GM21528 (cell line): Measurements from ENCODE around the gene ZNF672.

Experiments used
- ATAC-seq: cut with Tn5 transposase; IDR thresholded peaks from one replicate; pipeline ENCODE4 v1.9.1; 2021; ENCODE audit warnings: mild to moderate bottlenecking, moderate library complexity; ENCODE audit not compliant: unreplicated experiment, low FRiP score

The ZNF672 gene

GRCh38 chr1:248831842-248832241, 6.2 kb upstream of the ZNF672 start:
- no peak for ATAC-seq

- no peak for ATAC-seq
Measured at GRCh38 chr1:248834343-248834940, 3.6 kb upstream of the ZNF672 start.

GRCh38 chr1:248837045-248837780, 811 bp upstream of the ZNF672 start:
- no peak for ATAC-seq

GRCh38 chr1:248838357-248839167, 538 bp downstream of the ZNF672 start:
- ATAC-seq: peak; percentile 75

GRCh38 chr1:248839168-248839555, 1.1 kb downstream of the ZNF672 start:
- ATAC-seq: no peak

- ATAC-seq: no peak
Measured at GRCh38 chr1:248840946-248841345, 2.9 kb downstream of the ZNF672 start.

GRCh38 chr1:248841702-248842395, 3.8 kb downstream of the ZNF672 start:
- ATAC-seq: no peak

GRCh38 chr1:248842781-248843331, 4.8 kb downstream of the ZNF672 start:
- ATAC-seq: no peak

- ATAC-seq: no peak
Measured at GRCh38 chr1:248843687-248844086, 5.7 kb downstream of the ZNF672 start.

- ATAC-seq: no peak
Measured at GRCh38 chr1:248844526-248844925, 6.5 kb downstream of the ZNF672 start.

GRCh38 chr1:248847181-248847955, 9.3 kb downstream of the ZNF672 start:
- ATAC-seq: no peak

GRCh38 chr1:248847956-248848561, 10.0 kb downstream of the ZNF672 start:
- no peak for ATAC-seq

- no peak for ATAC-seq
Measured at GRCh38 chr1:248848602-248849001, 10.6 kb downstream of the ZNF672 start.

GRCh38 chr1:248849152-248849551, 11.1 kb downstream of the ZNF672 start:
- no peak for ATAC-seq

GRCh38 chr1:248849637-248850036, 11.6 kb downstream of the ZNF672 start:
- ATAC-seq: no peak

GRCh38 chr1:248850124-248850523, 12.1 kb downstream of the ZNF672 start:
- no peak for ATAC-seq

GRCh38 chr1:248850536-248851251, 12.7 kb downstream of the ZNF672 start:
- no peak for ATAC-seq

GRCh38 chr1:248851390-248851789, 13.4 kb downstream of the ZNF672 start:
- ATAC-seq: no peak
